ENCODE measurements around the gene SH3D19.

- TF ChIP-seq EZH2 (IDR thresholded peaks at IDR 0.05) (no peak), CTCF (IDR thresholded peaks at IDR 0.05) (no peak)
Observed at GRCh38 chr4:151174784-151175183, 150.6 kb downstream of the SH3D19 start.
